A204.1 (cell line): ENCODE data around the gene TJP2.

ENCODE experiments used
- FAIRE-seq: peaks from 2 replicates; lab custom pipeline; 2012; peaks lifted over from hg19 to GRCh38; lab: Jason Lieb, UNC

The TJP2 gene

DNA sequence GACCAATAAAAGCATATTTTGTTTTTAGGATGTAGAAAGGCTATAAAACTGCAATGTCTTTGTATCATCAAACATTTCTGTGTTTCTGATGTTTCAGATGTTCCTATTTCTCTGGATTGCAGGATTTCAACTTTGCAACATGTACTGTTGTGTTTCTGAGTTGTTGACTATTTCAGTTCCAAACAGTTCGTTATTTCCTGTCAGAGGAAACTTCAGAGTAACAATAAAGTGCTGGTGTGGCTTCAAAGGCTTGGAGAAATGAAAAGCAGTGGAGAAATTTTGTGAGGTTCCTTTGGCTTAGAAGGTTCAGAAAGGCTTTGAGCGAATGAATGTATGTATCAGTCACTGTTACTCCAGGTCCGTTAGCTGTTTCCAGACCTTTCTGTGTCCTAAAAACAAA, 17.2 kb downstream of the TJP2 start:
- no peak for FAIRE-seq

DNA sequence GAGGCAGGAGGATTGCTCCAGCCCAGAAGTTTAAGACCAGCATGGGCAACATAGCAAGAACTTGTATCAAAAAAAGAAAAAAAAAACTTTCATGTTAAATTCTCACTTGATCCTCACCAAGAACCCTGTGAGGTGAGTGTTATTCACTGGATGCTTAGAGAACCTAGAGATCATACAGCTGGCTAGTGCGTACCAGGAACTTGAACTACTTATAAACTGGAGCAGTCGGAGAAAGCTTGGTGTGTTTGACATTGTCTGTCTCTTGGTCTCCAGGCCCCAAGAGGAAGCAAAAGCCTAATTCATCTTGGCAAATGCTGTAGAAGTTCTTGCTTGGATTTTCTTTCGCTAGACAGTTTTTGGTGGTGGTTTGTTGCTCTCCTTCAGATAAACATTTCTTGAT, 18.1 kb downstream of the TJP2 start:
- no peak for FAIRE-seq

DNA sequence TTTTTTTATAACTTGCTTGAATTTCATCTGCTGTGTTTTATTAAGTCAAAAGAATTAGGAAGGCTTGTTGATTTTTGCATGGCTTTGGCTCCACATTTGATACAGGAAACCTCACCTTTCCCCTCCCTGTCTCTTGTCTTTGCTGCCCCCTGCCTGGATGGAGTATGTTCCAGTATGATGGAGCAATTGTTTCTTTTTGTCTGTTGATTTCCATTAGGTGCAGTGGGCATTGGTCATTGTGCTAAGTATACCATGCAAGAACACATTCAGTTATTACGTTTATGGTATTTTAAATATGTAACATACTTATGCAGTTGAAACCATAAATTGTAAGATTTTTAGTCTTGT, 19.6 kb downstream of the TJP2 start:
- FAIRE-seq, result no peak

DNA sequence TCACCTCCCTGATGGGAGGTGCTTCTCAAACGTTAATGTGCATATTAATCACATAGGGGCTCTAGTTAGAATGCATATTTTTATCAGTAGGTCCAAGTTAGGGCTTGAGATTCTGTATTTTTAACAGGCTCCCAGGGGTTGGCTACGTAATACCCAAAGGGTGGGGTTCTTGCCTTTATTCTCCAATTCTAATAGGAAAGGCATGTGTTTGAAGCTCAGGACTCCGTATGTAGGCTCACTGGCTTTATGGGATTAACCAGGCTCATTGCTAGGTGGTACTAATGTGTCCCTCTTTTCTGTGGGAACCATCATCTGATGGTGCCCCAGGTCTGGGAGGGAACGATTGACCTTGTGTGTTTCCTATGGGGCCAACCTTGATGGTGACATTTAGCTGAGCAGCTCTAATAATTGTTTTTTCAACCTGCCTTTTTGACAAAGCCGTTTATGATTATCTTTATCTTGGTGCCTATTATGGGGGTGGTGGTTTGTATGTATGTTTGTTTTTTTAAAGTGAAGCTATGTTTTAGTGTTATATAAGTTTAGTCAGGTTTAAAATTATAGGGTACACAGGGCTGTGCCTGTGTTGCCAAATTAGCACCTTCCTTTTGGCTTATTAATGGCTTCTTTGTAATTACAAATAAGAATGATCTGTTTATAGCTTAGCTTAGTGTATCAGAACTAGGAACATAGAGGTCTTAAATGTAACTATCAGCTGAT, 20.8 kb downstream of the TJP2 start:
- no peak for FAIRE-seq

- no peak for FAIRE-seq
Measured at GRCh38 chr9:69195668-69196067, 21.6 kb downstream of the TJP2 start.

GRCh38 chr9:69197687-69198086, 23.6 kb downstream of the TJP2 start:
- FAIRE-seq, result no peak

GRCh38 chr9:69198521-69199220, 24.6 kb downstream of the TJP2 start:
- FAIRE-seq, result no peak

GRCh38 chr9:69199769-69200470, 25.8 kb downstream of the TJP2 start:
- no peak for FAIRE-seq

DNA sequence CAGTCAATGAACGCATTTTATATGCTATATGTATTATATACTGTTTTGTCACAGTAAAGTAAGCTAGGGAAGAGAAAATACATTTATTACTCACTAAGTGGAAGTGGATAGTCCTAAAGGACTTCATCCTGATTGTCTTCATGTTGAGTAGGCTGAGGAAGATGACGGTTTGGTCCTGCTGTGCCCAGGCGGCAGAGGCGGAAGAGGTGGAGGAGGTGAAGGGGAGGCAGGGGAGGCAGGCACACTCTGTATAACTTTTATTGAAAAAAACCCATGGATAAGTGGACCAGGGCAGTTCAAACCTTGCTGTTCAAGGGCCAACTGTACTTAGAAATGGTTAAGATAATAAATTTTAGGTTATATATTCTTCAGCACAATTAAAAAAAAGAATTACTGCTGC, 28.5 kb downstream of the TJP2 start:
- FAIRE-seq, result no peak

- no peak for FAIRE-seq
Measured at GRCh38 chr9:69204326-69204725, 30.2 kb downstream of the TJP2 start.

DNA sequence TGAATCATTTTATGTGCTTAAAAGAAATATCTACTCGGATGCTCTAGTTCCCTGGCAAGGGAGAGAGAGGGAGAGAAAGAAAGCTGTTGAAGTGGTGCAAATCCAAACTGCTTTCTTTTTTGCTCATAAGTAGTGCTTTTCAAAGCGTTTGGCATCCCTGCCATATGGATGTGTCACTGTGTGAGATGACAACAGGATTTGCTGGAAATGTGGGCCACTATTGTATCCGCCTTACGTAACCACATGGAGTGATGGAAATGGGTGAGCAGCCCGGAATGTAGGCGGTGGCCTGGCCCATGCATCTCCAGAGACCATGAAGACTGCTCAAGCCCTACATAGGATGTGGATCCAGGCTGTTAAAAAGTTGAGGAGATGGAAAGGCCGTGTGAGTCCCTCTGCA, 30.8 kb downstream of the TJP2 start:
- FAIRE-seq, result no peak

DNA sequence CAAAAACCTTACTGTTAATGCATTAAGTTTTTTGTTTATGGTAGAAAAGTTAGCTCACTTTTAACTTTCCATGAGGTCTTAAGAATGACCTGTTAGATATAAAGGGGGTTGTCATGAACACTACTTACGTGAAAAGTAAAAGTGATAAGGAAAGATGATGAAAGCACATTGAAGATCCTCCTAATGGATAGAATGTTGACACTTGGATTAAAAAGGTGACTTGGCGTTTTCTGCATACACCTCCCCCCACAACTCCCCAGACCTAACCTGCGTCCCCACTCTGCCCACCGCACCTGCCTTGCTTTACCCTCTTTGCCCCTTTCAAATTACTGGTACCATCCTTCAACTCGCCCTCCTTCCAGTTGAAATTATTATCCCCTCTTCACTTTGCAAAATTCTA, 32.0 kb downstream of the TJP2 start:
- no peak for FAIRE-seq

DNA sequence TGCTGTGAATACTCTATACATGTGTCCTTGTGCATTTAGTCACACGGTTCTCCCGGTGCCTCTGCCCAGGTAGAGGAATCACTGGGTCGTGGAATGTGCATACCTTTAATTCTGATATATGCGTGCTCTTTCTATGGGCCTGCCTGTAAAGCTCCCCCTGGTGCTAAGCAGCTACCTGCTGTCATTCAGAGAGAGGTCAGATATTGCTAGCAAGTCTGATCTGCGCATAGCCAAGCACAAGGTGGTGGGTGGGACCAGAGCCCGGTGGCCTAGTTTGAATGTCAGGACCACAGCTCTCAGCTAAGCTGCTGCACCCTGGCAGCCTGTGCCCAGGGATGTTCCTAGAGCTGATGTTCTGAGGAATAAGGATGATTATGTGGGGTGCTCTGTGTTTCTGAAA, 33.4 kb downstream of the TJP2 start:
- FAIRE-seq, result no peak

GRCh38 chr9:69211424-69212036, 37.5 kb downstream of the TJP2 start:
- no peak for FAIRE-seq

DNA sequence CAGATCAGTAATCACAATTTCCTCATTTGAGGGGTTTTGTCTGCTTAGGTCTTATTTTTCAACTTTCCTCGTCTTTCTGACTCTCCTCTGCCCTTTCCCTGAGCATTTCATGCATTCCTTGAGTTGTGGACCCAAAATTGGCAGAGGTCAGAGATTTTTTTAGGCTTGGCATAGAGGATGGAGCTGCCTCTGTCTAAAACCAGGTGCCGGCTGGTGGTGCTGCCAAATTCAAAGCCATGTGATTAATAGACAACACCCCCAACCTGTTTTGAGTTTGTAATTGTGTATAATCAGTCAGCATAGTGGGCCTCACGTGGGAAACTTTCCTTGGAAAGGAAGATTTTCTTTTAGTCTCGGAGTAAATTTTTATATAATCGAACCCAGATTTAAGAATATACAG, 39.6 kb downstream of the TJP2 start:
- FAIRE-seq, result no peak

GRCh38 chr9:69214939-69215338, 40.9 kb downstream of the TJP2 start:
- no peak for FAIRE-seq

- FAIRE-seq, result no peak
Measured at GRCh38 chr9:69215774-69216485, 41.9 kb downstream of the TJP2 start.

DNA sequence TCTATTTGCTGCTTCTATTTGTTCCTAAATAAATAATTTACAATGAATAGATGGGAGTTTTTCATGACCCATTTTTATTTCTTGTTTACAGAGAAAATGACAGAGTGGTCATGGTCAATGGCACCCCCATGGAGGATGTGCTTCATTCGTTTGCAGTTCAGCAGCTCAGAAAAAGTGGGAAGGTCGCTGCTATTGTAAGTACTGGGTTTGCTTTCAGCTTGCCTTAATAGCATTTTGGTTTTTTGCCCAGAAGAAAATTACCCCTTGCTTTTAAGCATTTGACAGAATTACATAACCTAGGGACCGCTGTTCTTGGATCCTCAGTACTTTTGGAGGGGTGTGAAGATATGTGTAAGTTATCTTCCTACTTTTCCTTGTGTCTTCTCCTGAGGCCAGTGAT, 44.1 kb downstream of the TJP2 start:
- no peak for FAIRE-seq

DNA sequence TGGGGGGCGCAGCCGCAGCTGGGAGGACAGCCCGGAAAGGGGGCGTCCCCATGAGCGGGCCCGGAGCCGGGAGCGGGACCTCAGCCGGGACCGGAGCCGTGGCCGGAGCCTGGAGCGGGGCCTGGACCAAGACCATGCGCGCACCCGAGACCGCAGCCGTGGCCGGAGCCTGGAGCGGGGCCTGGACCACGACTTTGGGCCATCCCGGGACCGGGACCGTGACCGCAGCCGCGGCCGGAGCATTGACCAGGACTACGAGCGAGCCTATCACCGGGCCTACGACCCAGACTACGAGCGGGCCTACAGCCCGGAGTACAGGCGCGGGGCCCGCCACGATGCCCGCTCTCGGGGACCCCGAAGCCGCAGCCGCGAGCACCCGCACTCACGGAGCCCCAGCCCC, 47.0 kb downstream of the TJP2 start:
- FAIRE-seq, result no peak

- FAIRE-seq, result no peak
Measured at GRCh38 chr9:69222970-69223369, 48.9 kb downstream of the TJP2 start.

DNA sequence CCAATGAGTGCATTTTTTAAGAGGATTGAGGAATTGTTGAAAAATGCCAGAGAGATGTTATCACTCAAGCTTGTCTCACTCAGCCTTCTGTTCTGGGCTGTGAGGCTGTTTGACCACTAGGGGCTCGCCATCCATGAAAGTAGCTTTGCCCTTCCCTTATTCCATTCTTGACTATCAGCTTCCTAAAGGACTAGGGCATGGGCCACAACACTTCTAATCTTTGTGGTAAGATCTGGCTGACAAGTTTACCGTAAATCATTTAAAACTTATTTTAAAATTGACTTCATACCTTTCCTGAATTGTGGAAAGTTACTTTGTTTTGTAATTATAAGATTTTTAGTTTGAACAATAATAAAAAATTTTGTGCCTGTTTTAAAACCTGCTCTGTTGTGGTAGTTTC, 49.5 kb downstream of the TJP2 start:
- FAIRE-seq, result peak; percentile 90

GRCh38 chr9:69229367-69229766, 55.3 kb downstream of the TJP2 start:
- no peak for FAIRE-seq

DNA sequence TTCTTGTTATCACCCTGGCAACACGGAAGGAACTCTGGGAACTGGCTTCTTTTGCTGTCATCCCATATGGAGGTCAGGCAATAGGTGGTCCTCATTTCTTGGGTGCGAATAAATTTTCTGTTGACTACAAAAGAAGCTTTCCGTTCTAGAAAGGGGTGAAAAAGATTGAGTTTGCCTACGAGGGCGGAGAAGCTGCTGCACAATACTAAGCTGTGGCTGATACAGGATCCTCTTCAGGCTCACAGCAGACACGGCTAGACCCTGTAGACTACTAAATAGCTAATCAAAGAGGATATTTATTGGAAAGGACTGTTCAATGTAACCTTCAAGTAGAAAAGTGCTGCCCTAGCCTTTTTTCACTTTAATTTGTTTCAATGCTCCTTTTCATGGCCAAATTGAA, 58.1 kb downstream of the TJP2 start:
- no peak for FAIRE-seq
